ENCODE measurements around the gene RXRA. TPM values are rescaled to one million over a fixed set of nuclear protein-coding genes. Genes with fewer than 3 reads are reported as not detected.

Gene RXRA
- total and polyA plus RNA-seq, 10 of the 15 experiments (the other 5 are each of a cell fraction or from before 2014, with no cell fraction given), result 0.89 to 36.8 (median 11.1) TPM

GRCh38 chr9:134318941-134319305, 7.3 kb upstream of the RXRA start (continued):
- no peak for TF ChIP-seq HSF1 (IDR thresholded peaks at IDR 0.05; ENCODE audit: low read depth, low read length)
- no peak for TF ChIP-seq TBL1XR1 (IDR thresholded peaks at IDR 0.05; ENCODE audit: low read depth, low read length)
- TF ChIP-seq MTA3 (IDR thresholded peaks at IDR 0.05; ENCODE audit: borderline replicate concordance, low read length), result no peak
- no peak for TF ChIP-seq DPF2 (IDR thresholded peaks at IDR 0.05)
- TF ChIP-seq CREB1 (IDR thresholded peaks at IDR 0.05; ENCODE audit: low read depth), result no peak
- no peak for TF ChIP-seq SREBF2 (IDR thresholded peaks at IDR 0.05; ENCODE audit: low read length)
- TF ChIP-seq ZBTB11 (CRISPR knock-in tag; IDR thresholded peaks at IDR 0.05), result no peak
- no peak for TF ChIP-seq ZNF24 (IDR thresholded peaks at IDR 0.05)
- TF ChIP-seq NRF1 (conservative IDR thresholded peaks at IDR 0.05; ENCODE audit: low read depth, low read length), result no peak

All from GM12878 (cell line).